ENCODE data around the gene ALAD. TPM values are rescaled to one million over a fixed set of nuclear protein-coding genes. Genes with fewer than 3 reads are reported as not detected.
"Not testable (repeated sequence)": the region's sequence is repeated elsewhere in the genome, so short reads cannot be mapped to it uniquely, and the experiment has no call there.

Gene ALAD
- total RNA-seq, 1 donor from 2014 or later: 12.0 TPM

DNA sequence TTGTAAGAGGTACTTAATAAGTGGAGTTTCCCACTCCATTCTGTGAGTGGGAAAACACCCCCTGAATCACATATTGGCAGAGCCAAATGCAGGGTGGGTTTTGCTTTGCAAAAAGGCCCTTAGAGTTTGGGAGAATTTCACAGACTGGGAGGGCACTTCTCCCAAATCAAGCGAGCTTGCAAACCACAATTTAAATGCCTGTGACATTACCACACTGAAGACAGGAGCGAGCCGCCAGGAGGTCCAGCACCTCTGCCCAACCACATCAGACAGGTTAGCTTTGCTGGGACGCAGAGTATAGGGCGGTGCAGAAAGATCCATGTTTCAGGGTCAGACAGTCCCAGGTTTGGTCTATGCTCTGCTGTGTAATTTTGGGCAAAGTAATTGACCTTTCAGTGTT is 2.3 kb downstream of the ALAD start:
- DNase-seq: no peak

GRCh38 chr9:113397203-113397631 is 3.9 kb downstream of the ALAD start:
- DNase-seq: no peak

GRCh38 chr9:113395000-113395861 is 5.9 kb downstream of the ALAD start:
- no peak for DNase-seq

GRCh38 chr9:113393281-113393680 is 7.8 kb downstream of the ALAD start:
- DNase-seq: peak; percentile 2

GRCh38 chr9:113391917-113392316 is 9.2 kb downstream of the ALAD start:
- no peak for DNase-seq

DNA sequence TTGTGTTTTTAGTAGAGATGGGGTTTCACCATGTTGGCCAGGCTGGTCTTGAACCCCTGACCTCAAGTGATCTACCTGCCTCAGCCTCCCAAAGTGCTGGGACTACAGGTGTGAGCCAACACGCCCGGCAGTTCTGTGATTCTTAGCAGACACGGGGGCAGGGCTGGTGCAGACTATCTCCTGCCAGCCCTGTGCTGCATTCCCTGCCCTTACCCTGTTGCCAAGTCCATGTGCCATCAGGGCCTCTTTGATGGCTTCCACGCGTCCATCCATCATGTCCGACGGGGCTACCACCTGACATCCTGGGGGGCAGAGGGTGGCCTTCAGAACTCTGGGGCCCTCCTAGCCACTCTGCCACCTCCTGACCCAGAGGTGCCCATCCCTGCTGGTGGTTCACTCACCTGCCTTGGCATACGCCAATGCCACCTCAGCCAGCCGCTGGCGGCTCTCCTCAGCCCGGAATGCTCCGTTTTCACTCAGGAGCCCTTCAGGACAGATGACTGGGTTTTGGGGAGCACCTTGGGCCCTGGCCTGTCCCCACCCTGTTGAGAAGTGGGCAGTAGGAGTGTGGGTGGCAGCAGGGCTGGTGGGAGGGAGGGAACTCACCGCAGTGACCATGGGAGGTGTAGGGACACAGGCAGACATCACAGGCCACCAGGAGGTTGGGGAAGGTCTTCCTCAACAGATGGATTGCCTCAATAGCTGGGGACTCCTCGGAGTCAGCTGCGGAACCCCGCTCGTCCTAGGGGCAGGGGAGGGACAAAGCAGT is 10.7 kb downstream of the ALAD start:
- DNase-seq: no peak

DNA sequence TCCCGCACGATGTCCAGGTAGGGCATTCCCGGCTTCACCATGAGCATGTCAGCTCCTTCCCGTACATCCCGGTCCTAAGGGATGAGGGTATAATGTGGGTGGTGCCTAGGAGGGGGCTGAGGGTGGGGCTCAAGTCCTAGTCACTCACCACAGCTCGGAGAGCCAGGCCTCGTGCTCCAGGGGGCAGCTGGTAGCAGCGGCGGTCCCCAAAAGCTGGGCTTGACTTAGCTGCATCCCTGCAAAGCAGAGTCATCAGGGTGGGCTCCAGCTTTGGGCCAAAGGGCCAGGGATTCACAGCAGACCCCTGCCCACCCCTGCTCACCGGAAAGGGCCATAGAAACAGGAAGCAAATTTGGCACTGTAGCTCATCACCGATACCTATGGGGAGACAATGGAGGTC is 11.6 kb downstream of the ALAD start:
- DNase-seq: no peak

DNA sequence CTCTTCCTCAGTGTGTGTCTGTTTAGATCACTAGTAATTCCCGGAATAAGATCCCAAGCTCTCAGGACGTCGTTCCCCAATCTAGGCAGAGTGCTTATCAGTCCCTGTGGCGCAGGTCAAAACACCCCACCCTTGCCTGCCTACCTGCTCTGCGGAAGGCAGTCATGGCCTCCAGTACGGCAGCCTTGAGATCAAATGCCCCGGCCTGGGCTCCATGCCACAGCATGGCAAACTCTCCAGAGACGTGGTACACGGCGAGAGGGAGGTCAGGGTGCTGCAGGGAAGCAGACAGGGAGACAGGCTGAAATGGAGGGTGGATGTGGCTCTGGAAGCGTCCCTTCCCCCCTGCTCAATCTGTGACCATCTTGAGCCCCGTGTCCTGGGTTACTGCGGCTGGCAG is 12.3 kb downstream of the ALAD start:
- no peak for DNase-seq

DNA sequence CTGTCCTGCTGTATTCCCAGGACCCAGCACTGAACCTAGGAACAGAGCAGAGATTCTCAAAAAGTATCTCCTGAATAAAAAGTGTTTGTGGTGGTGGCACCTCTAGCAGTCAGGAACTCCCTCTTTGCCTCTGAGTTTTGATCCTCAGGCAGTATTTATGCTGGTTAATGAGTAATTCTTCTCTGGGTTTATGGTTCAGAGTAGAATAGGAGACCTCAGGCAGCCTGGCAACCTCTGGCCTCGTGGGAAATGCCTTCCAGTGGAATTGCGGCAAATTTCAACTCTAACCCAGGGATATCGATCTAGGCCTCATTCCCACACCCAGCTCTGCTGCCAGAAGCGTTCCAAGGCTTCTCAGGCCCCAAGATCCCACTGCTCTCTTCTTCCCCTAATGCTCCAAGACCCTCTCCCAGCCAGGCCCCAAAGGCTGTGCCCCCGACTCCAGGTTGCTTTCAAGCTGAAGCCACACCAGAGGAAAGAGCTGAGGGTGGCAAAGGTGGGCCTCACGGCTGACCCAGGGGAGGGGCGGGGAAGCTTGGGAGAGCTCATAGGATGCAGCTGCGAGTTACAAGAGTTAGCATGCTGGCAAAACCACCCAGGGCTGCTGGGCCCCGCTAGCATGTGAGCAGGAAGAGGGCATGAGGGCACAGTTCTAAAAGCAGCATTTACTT is 13.4 kb downstream of the ALAD start:
- DNase-seq: no peak

GRCh38 chr9:113386571-113387393 is 14.3 kb downstream of the ALAD start:
- DNase-seq: no peak

DNA sequence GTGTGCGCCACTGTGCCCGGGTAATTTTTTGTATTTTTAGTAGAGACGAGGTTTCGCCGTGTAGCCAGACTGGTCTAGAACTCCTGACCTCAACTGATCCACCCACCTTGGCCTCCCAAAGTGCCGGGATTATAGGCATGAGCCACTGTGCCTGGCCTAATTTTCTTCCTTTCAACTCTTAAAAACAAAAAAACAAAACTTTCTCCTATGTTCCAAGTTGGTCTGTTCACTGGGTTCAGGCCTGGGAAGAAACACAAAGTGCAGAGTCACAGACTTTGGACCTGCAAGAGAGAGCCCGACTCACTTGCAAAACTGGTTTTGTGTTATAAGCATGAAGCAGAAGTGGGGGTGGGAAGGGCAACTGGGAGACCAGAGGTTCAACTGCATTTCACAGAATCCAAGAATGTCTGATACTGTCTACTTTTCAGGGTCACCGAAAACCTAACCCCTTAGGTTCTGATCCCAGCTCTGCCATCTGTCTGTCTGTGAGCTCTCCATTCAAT is 19.1 kb downstream of the ALAD start:
- no peak for DNase-seq

- DNase-seq: not testable (repeated sequence)
Measured at GRCh38 chr9:113381441-113381840, 19.6 kb downstream of the ALAD start.

GRCh38 chr9:113380869-113381378 is 20.2 kb downstream of the ALAD start:
- DNase-seq: no peak

DNA sequence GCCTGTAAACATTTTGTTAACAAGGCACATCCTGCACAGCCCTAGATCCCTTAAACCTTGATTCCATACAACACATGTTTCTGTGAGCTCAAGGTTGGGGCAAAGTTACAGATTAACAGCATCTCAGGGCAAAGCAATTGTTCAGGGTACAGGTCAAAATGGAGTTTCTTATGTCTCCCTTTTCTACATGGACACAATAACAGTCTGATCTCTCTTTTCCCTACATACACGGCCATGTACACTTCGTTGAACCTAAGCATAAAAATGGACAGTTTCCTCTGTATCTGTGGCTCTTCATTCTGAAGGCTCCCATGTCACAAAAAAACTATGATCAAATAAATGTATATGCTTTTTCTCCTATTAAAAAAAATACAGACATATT is 21.3 kb downstream of the ALAD start:
- DNase-seq: not testable (repeated sequence)

GRCh38 chr9:113379094-113379828 is 21.8 kb downstream of the ALAD start:
- not testable (repeated sequence) for DNase-seq

DNA sequence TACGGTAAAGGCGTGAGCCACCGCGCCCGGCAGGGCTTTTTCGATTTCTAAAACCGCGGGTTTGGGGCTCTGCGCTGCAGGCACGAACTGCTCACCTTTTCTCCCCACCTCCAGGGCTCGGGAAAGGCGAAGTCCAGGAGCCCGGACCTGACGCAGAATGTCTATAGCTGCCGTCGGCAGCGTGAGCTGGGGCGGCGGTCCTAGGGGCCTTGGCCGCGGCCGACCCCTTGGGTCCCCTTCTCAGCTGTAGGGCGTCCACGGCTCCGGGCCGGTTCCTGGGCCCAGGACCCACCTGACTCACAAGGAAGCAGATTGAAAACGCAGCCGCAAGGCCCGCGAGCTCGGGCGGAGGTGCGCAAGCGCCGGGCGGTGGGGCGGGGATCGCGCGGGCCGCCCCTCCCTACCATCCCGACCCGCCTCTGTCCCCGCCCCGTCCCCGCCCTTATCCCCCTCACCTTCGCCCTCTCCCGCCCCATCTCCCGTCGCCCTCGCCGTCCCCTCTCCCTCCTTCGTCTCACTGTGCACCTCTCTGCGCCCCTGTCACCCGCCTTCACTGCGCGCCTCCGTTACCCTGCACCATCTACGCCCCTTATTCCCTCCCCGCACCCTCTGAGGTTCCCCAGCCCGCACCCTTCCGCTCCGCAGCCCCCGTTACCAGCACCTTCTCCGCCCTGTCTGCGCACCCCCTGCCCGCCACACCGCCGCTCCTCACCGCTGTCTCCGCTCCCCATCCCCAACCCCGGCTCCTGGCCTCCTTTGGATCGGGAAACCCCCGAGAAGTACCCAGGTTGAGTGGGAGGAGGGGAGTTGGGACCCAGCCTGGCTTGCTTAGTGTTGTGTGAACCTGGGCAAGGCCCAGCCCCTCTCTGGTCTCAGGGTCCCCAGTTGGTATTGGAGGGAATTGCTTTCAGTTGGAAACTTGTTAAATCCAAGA is 24.2 kb downstream of the ALAD start, which contains the start of gene HDHD3:
Gene HDHD3, minus strand, starts transcription at position 353 of the 934 bp plus-strand sequence. CDS start 2,632 bp downstream, outside the sequence.
- peak; percentile 77 for DNase-seq

DNA sequence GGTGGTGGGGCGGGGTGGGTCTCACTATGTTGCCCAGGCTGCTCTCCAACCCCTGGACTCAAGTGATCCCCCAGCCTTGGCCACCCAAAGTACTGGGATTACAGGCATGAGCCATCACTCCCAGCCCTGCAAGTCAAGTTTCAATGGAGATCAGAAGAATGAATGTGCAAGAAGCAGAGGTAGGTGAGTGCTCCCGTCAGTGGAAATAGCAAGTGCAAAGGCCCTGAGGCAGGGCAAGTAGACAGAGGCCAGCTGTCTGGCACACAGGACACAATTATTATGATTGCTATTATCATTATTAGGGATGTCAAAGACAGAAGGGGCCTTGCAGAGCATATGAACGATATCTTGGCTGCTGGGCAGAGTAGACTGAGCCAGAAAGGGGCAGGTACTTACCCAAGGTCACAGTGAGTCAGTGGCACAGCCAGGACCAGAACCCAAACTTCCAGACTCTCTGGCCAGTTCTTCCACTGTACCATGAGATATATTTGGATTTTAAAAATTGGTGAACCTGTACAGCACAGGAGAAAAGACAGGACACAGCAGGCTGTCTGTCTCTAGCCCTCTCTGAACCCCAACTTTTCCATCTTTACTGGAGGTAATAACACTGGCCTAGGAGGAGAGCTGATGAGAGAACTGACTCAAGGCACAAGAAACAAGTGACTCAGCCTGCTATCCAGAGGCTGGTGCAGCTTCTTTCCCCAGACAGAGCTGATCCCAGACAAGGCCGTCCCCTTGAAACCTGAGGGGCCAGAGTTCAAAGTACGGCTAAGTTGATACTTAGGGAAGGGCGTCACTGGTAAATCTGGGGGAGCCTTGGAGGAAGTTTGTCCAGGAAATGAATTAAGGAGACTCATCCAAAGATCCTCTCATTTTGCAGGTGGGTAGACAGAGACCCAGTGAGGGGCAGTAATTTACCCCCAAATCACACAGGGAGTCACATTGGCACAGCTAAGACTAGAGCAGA is 25.7 kb downstream of the ALAD start:
- DNase-seq: no peak

DNA sequence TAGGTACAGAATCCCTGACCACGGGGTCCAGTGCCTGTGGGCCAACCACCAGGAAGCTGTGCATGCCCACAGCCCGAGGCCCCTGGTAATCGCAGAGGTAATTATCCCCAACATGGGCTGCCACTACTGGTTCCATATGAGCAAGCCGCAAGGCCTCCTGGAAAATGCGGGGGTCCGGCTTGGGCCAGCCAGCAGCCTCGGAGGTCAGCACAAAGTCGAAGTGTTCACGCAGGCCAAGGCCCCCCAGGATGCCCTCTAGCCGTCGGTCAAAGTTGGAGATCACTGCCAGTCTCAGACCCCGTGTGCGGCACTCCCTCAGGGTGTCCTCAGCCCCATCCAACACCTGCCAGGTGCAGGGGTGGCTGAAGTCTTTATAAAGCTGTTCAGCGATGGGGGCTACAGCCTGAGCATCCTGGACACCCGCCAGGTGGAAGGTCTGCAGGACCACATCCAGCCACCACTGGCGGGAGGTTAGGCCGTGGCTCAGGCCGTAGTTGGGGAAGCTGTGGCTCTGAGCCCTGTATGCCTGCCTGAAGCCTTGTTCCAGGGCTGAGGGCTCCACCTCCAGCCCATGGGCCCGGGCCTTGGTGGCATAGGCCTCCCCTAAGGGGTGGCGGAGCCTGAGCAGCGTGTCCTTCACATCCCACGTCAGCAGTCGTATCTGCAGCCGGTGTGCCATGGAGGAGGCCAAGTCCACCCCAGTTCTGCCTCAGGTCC is 27.2 kb downstream of the ALAD start:
- no peak for DNase-seq
